Ovary (tissue), 10 donors: ENCODE results near the gene DDA1. TPM values are rescaled to one million over a fixed set of nuclear protein-coding genes. Genes with fewer than 3 reads are reported as not detected.
A peak's percentile ranks its signal among the peaks of the same experiment; 100 is the strongest.

Experiments used
- DNase-seq, 5 donors: peaks; one replicate each; pipeline ENCODE4 v3.0.0-alpha.2; 2019 to 2020
- H3K27ac ChIP-seq, 2 donors: fragments of 200-600 bp; one replicate each; pipeline versions ENCODE4 v1.5.1 to v1.8.0; 2019 to 2022
- H3K27me3 ChIP-seq: fragments of 200-600 bp; one replicate; pipeline ENCODE4 v1.8.0; 2022
- H3K36me3 ChIP-seq: fragments of 200-600 bp; sonication (generic); one replicate; pipeline ENCODE4 v1.5.1; 2019
- H3K4me1 ChIP-seq: one replicate; pipeline ENCODE4 v1.8.1; 2013; ENCODE audit warnings: mild to moderate bottlenecking, moderate library complexity; ENCODE audit not compliant: insufficient read depth
- H3K4me3 ChIP-seq: fragments of 200-600 bp; sonication (generic); one replicate; pipeline ENCODE4 v1.5.1; 2017
- H3K9me3 ChIP-seq, 2 donors: fragments of 200-600 bp in 1 of 2; sonication (generic) in 1 of 2; one replicate each; pipeline versions ENCODE4 v1.5.1 to v1.8.1; 2013 to 2019; ENCODE audit warnings: mild to moderate bottlenecking in 1 of 2, moderate library complexity in 1 of 2
- CTCF ChIP-seq, 3 donors: fragments of 450-650 bp in 2 of 3; fragments of 200-600 bp in 1 of 3; IDR thresholded peaks; one replicate each; pipeline versions ENCODE4 v1.5.1 to v1.8.0; 2016 to 2022; ENCODE audit warnings: antibody characterized with exemption in 3 of 3, mild to moderate bottlenecking in 1 of 3
- EP300 ChIP-seq: sonication (generic); formaldehyde crosslinking; IDR thresholded peaks from one replicate; pipeline ENCODE4 v1.6.1; 2017; ENCODE audit warnings: antibody characterized with exemption
- POLR2A ChIP-seq: fragments of 450-650 bp; IDR thresholded peaks from one replicate; pipeline ENCODE4 v1.6.1; 2017; ENCODE audit warnings: antibody characterized with exemption, mild to moderate bottlenecking, moderate library complexity
- WGBS, 3 donors: extraction: QIAGEN DNeasy Blood & Tissue Kit in 1 of 3; methylation state at CpG; one replicate each; pipeline versions ENCODE4 v1.1.5 to v1.1.7; 2013 to 2017; 5-methylcytosine and 5-hydroxymethylcytosine counted together
- intact Hi-C, 4 donors: fragments of 100-400 bp; cut with DNase I; formaldehyde crosslinking; loops; one replicate each; pipeline versions ENCODE4 v1.11.0 to v1.15.1; 2022 to 2023
- long read RNA-seq, 3 donors: library from polyadenylated mRNA in 2 of 3; unstranded in 2 of 3; transcript quantifications; one replicate each; pipeline ENCODE4 v2.0.0 and lab custom pipeline, GENCODE V29; 2021 to 2026
- polyA plus RNA-seq, 2 donors: library from polyadenylated mRNA; stranded (reverse); fragments of 200-250 nt in 1 of 2; fragments of 350-450 nt in 1 of 2; fragmentation: Illumina TruSeq in 1 of 2; extraction: RNeasy Lipid Tissue Mini Kit (QIAGEN cat#74804) in 1 of 2; gene quantifications; one replicate each; pipeline ENCODE4 v1.2.3, GENCODE V29; 2013 to 2014
- total RNA-seq, 7 donors: library from RNA; depleted of rRNA in 2 of 7; stranded (reverse); fragments of >200 nt in 2 of 7; fragmentation: NEBNext Ultra II Directional in 3 of 7; extraction: Animal tissue kit (Norgen Biotek cat#: 25700) in 3 of 7; gene quantifications; one replicate each; pipeline versions ENCODE4 v1.1.0 to v1.2.4, GENCODE V29; 2016 to 2023
- donor health status: DM: no; HTN: no; CAD: no; lungs with moderate emphysema.
- donor health status: DM: no; HTN: no; CAD: no.
- donor health status: Bipolar disorder and iron deficiency.
- donor health status: DM: yes; HTN: yes; CAD: no.
- donor health status: DM: no; HTN: no; CAD: no.
- donor health status: DM: yes; HTN: yes; CAD: no.

DDA1 gene
- total RNA-seq (10 to 100 TPM in 6 of 7 donors, 1 to 10 TPM in 1; 6.3 to 29.3 (median 18.6) TPM), polyA plus RNA-seq (10 to 100 TPM; 29.1 to 32.6 TPM)
- long read RNA-seq, donor 1, full-length matches to known transcripts, result 3 of 14 reads
- long read RNA-seq, donor 1, partial matches to known transcripts, result 0 of 14 reads
- long read RNA-seq, donor 1, other reads (novel, unspliced or antisense), result 11 of 14 reads
- long read RNA-seq, donor 2, full-length matches to known transcripts, result 21 of 64 reads
- long read RNA-seq, donor 2, partial matches to known transcripts, result 43 of 64 reads
- long read RNA-seq, donor 2, other reads (novel, unspliced or antisense), result 0 of 64 reads
- long read RNA-seq, donor 3, full-length matches to known transcripts, result 21 of 30 reads
- long read RNA-seq, donor 3, partial matches to known transcripts, result 9 of 30 reads
- long read RNA-seq, donor 3, other reads (novel, unspliced or antisense), result 0 of 30 reads

GRCh38 chr19:17309198-17309964, at the start of gene DDA1:
Gene DDA1, plus strand, starts transcription at chr19:17309563. Its CDS starts 92 bp downstream, at chr19:17309655.
- H3K36me3 ChIP-seq, result no peaks in the 10 kb centered on the region
- intact Hi-C loops, result no loop called here
- H3K27ac ChIP-seq, result no peak within 1 kb of the TSS
- TF ChIP-seq EP300 (no peak), POLR2A (peak; percentile 63)
- H3K9me3 ChIP-seq, result no peaks in the 10 kb centered on the region
- no peaks in the 10 kb centered on the region for H3K27me3 ChIP-seq
- peaks cover 2% of the 10 kb centered on the region for H3K4me1 ChIP-seq
- peak; percentile 97 to 100 (median 98) for DNase-seq
- peak within 1 kb of the TSS; percentile 86 for H3K4me3 ChIP-seq
- WGBS, 3 donors, result 0 to 1% (median 0%) methylated on average over 45 to 46 of the region's 46 CpGs

GRCh38 chr19:17259934-17260333, 49.4 kb upstream of the DDA1 start:
- no peak overlapping the region for H3K4me3 ChIP-seq
- no peaks in the 10 kb centered on the region for H3K36me3 ChIP-seq
- H3K9me3 ChIP-seq, result no peaks in the 10 kb centered on the region
- H3K4me1 ChIP-seq, result no peaks in the 10 kb centered on the region
- TF ChIP-seq EP300, result no peak
- no peak for TF ChIP-seq POLR2A
- no peak for TF ChIP-seq CTCF (IDR thresholded peaks at IDR 0.05)
- DNase-seq, result no peak
- intact Hi-C loops, result no loop called here
- H3K27me3 ChIP-seq, result no peaks in the 10 kb centered on the region
- H3K27ac ChIP-seq, result no peak overlapping the region
- WGBS, 3 donors, result 14 to 58% (median 43%) methylated on average over 1 of the region's 1 CpG

GRCh38 chr19:17260842-17261325, 48.5 kb upstream of the DDA1 start:
- H3K27ac ChIP-seq, result no peak overlapping the region
- no peaks in the 10 kb centered on the region for H3K4me1 ChIP-seq
- 18 to 23% (median 19%) methylated on average over 15 of the region's 15 CpGs for WGBS, 3 donors
- intact Hi-C loops, result no loop called here
- H3K4me3 ChIP-seq, result no peak overlapping the region
- no peaks in the 10 kb centered on the region for H3K27me3 ChIP-seq
- TF ChIP-seq POLR2A (no peak), CTCF (IDR thresholded peaks at IDR 0.05) (peak; percentile 48 to 77 (median 63)), EP300 (no peak)
- peak; percentile 56 to 80 (median 78) for DNase-seq
- no peaks in the 10 kb centered on the region for H3K9me3 ChIP-seq
- no peaks in the 10 kb centered on the region for H3K36me3 ChIP-seq

GRCh38 chr19:17262557-17262956, 46.8 kb upstream of the DDA1 start:
- H3K27me3 ChIP-seq, result no peaks in the 10 kb centered on the region
- H3K36me3 ChIP-seq, result no peaks in the 10 kb centered on the region
- TF ChIP-seq POLR2A (no peak), EP300 (no peak), CTCF (IDR thresholded peaks at IDR 0.05) (no peak)
- H3K4me3 ChIP-seq, result no peak overlapping the region
- 35 to 49% (median 47%) methylated on average over 15 to 16 of the region's 16 CpGs for WGBS, 3 donors
- no peak for DNase-seq
- intact Hi-C loops, result no loop called here
- no peak overlapping the region for H3K27ac ChIP-seq
- no peaks in the 10 kb centered on the region for H3K9me3 ChIP-seq
- H3K4me1 ChIP-seq, result no peaks in the 10 kb centered on the region
